IPS-18c (cell line): ENCODE measurements around the gene EBF4.

Experiments
- H3K4me3 ChIP-seq: 2 replicates; pipeline ENCODE4 v1.7.0; 2013; ENCODE audit warnings: low read depth, mild to moderate bottlenecking, low read length, moderate library complexity; ENCODE audit not compliant: insufficient read depth
- H3K9me3 ChIP-seq: one replicate; pipeline ENCODE4 v1.6.1; 2013; ENCODE audit warnings: mild to moderate bottlenecking, low read length, moderate library complexity; ENCODE audit not compliant: control insufficient read depth, insufficient read depth

Gene EBF4

GRCh38 chr20:2709205-2709981 is 16.8 kb downstream of the EBF4 start:
- no peaks in the 10 kb centered on the region for H3K9me3 ChIP-seq

GRCh38 chr20:2713285-2713684 is 20.7 kb downstream of the EBF4 start:
- no peaks in the 10 kb centered on the region for H3K9me3 ChIP-seq
- H3K4me3 ChIP-seq = no peak overlapping the region

More at GRCh38 chr20:2709205-2709981, 16.8 kb downstream of the EBF4 start:
- H3K4me3 ChIP-seq = no peak overlapping the region

GRCh38 chr20:2729251-2729713 is 36.7 kb downstream of the EBF4 start:
- Histone ChIP-seq H3K9me3 (no peaks in the 10 kb centered on the region), H3K4me3 (no peak overlapping the region)

GRCh38 chr20:2729791-2730190 is 37.2 kb downstream of the EBF4 start:
- no peaks in the 10 kb centered on the region for H3K9me3 ChIP-seq

GRCh38 chr20:2734899-2735298 is 42.3 kb downstream of the EBF4 start:
- H3K9me3 ChIP-seq = no peaks in the 10 kb centered on the region

More at GRCh38 chr20:2729791-2730190, 37.2 kb downstream of the EBF4 start:
- no peak overlapping the region for H3K4me3 ChIP-seq

GRCh38 chr20:2736441-2736840 is 43.9 kb downstream of the EBF4 start:
- Histone ChIP-seq H3K9me3 (no peaks in the 10 kb centered on the region), H3K4me3 (no peak overlapping the region)

More at GRCh38 chr20:2734899-2735298, 42.3 kb downstream of the EBF4 start:
- no peak overlapping the region for H3K4me3 ChIP-seq

- H3K4me3 ChIP-seq = no peak overlapping the region
Measured at GRCh38 chr20:2738331-2739041, 45.9 kb downstream of the EBF4 start.

GRCh38 chr20:2739042-2739398 is 46.4 kb downstream of the EBF4 start:
- H3K4me3 ChIP-seq = no peak overlapping the region
- H3K9me3 ChIP-seq = no peaks in the 10 kb centered on the region

More at GRCh38 chr20:2738331-2739041, 45.9 kb downstream of the EBF4 start:
- H3K9me3 ChIP-seq = no peaks in the 10 kb centered on the region

GRCh38 chr20:2740702-2741101 is 48.1 kb downstream of the EBF4 start:
- Histone ChIP-seq H3K9me3 (no peaks in the 10 kb centered on the region), H3K4me3 (no peak overlapping the region)

- no peak overlapping the region for H3K4me3 ChIP-seq
- H3K9me3 ChIP-seq = no peaks in the 10 kb centered on the region
Measured at GRCh38 chr20:2741463-2741862, 48.9 kb downstream of the EBF4 start.

GRCh38 chr20:2741881-2742280 is 49.3 kb downstream of the EBF4 start:
- no peaks in the 10 kb centered on the region for H3K9me3 ChIP-seq
- H3K4me3 ChIP-seq = no peak overlapping the region

- Histone ChIP-seq H3K4me3 (no peak overlapping the region), H3K9me3 (no peaks in the 10 kb centered on the region)
Measured at GRCh38 chr20:2742431-2742830, 49.9 kb downstream of the EBF4 start.

- no peak overlapping the region for H3K4me3 ChIP-seq
- no peaks in the 10 kb centered on the region for H3K9me3 ChIP-seq
Measured at GRCh38 chr20:2742934-2743559, 50.5 kb downstream of the EBF4 start.

- H3K4me3 ChIP-seq = no peak overlapping the region
- H3K9me3 ChIP-seq = no peaks in the 10 kb centered on the region
Measured at GRCh38 chr20:2745060-2745910, 52.7 kb downstream of the EBF4 start.

- Histone ChIP-seq H3K9me3 (no peaks in the 10 kb centered on the region), H3K4me3 (no peak overlapping the region)
Measured at GRCh38 chr20:2745936-2746635, 53.5 kb downstream of the EBF4 start.

- Histone ChIP-seq H3K4me3 (no peak overlapping the region), H3K9me3 (no peaks in the 10 kb centered on the region)
Measured at GRCh38 chr20:2746636-2747265, 54.2 kb downstream of the EBF4 start.
